GM12878 (cell line): ENCODE results near the gene CACNA1S. TPM values are rescaled to one million over a fixed set of nuclear protein-coding genes. Genes with fewer than 3 reads are reported as not detected.

Experiments used
- ATAC-seq: fragments of 200-7000 bp; cut with Tn5 transposase; 3 replicates; pipeline ENCODE4 v1.9.1; 2020; ENCODE audit warnings: mild to moderate bottlenecking, moderate library complexity
- BruUV-seq: library from RNA; stranded (reverse); fragments of 400-500 nt; replicated peaks from 2 replicates; lab custom pipeline; 2021; lab: Mats Ljungman, UMichigan
- CTCF ChIA-PET: fragments of 300-600 bp; sonication (Branson Sonifier 250); formaldehyde crosslinking; extraction: SDS; loops from one replicate; lab custom pipeline; 2021; ENCODE audit warnings: inconsistent platforms; lab: Yijun Ruan, JAX
- POLR2A ChIA-PET: fragments of 350-600 bp; formaldehyde crosslinking; extraction: SDS; loops from one replicate; lab custom pipeline; 2021; ENCODE audit warnings: inconsistent platforms; lab: Charles Lee
- RAD21 ChIA-PET: fragments of 300-600 bp; sonication (Branson Sonifier 250); formaldehyde crosslinking; loops from one replicate; lab custom pipeline; 2023; ENCODE audit warnings: antibody characterized with exemption; ENCODE audit not compliant: unreplicated experiment; lab: Charles Lee
- SMC1A ChIA-PET: fragments of 300-600 bp; sonication (Branson Sonifier 250); formaldehyde crosslinking; loops from one replicate; lab custom pipeline; 2023; ENCODE audit not compliant: unreplicated experiment, uncharacterized antibody; lab: Charles Lee
- DNase-seq: peaks from one replicate; pipeline ENCODE4 v3.0.0-alpha.2; 2011; ENCODE audit warnings: low read depth, low spot score
- FAIRE-seq: peaks from 3 replicates; lab custom pipeline; 2011; peaks lifted over from hg19 to GRCh38; lab: Jason Lieb, UNC
- H2AFZ ChIP-seq: 2 replicates; pipeline ENCODE4 v1.6.0; 2011; ENCODE audit warnings: low read depth, low read length, control low read depth; ENCODE audit not compliant: control insufficient read depth
- H3K27ac ChIP-seq: 2 replicates; pipeline ENCODE4 v1.5.1; 2011; ENCODE audit warnings: control low read depth; ENCODE audit not compliant: control insufficient read depth, insufficient read depth
- H3K27me3 ChIP-seq, 2 experiments: replicated peaks in 1 of 2; 2 replicates each; pipeline versions ENCODE4 v1.6.0 to v1.6.1; 2011; ENCODE audit warnings: low read length in 1 of 2; ENCODE audit not compliant: control insufficient read depth in 2 of 2, insufficient read depth in 2 of 2
- H3K36me3 ChIP-seq, 2 experiments: 2 replicates each; pipeline ENCODE4 v1.5.1; 2011; ENCODE audit warnings: low read length in 1 of 2; ENCODE audit not compliant: control insufficient read depth in 2 of 2, insufficient read depth in 2 of 2
- H3K4me1 ChIP-seq: 2 replicates; pipeline ENCODE4 v1.6.1; 2011; ENCODE audit warnings: mild to moderate bottlenecking, low read length, moderate library complexity, mixed read lengths; ENCODE audit not compliant: control insufficient read depth, insufficient read depth
- H3K4me2 ChIP-seq: 2 replicates; pipeline ENCODE4 v1.6.0; 2011; ENCODE audit warnings: control low read depth; ENCODE audit not compliant: control insufficient read depth, insufficient read depth
- H3K4me3 ChIP-seq: fragments of 200-600 bp; sonication (generic); 2 replicates; pipeline ENCODE4 v1.5.1; 2016
- H3K79me2 ChIP-seq: 2 replicates; pipeline ENCODE4 v1.6.0; 2011; ENCODE audit warnings: low read length; ENCODE audit not compliant: control insufficient read depth, insufficient read depth
- H3K9ac ChIP-seq: 2 replicates; pipeline ENCODE4 v1.8.0; 2011; ENCODE audit warnings: low read length, control low read depth, mixed read lengths; ENCODE audit not compliant: control insufficient read depth, insufficient read depth
- H3K9me3 ChIP-seq: replicated peaks from 3 replicates; pipeline ENCODE4 v1.5.1; 2011; ENCODE audit warnings: mild to moderate bottlenecking, low read length; ENCODE audit not compliant: control insufficient read depth, insufficient read depth
- H4K20me1 ChIP-seq: 2 replicates; pipeline ENCODE4 v1.6.0; 2011; ENCODE audit not compliant: control insufficient read depth, insufficient read depth
- BCL11A ChIP-seq: IDR thresholded peaks from 2 replicates; pipeline ENCODE4 v1.6.1; 2011; ENCODE audit warnings: low read depth, low read length
- EP300 ChIP-seq, 2 experiments: fragments of 150-350 bp in 1 of 2; IDR thresholded peaks; 2 replicates each; pipeline ENCODE4 v1.6.1; 2011 to 2012; ENCODE audit warnings: low read depth in 2 of 2, low read length in 2 of 2, borderline replicate concordance in 1 of 2, improper control_type of control experiment in 1 of 2, inconsistent platforms in 1 of 2; ENCODE audit not compliant: control insufficient read depth in 1 of 2
- FOS ChIP-seq: IDR thresholded peaks from 3 replicates; pipeline ENCODE4 v1.6.1; 2011; ENCODE audit warnings: borderline replicate concordance; ENCODE audit not compliant: insufficient read length; ENCODE audit errors: extremely low read depth
- GABPA ChIP-seq: IDR thresholded peaks from 2 replicates; pipeline ENCODE4 v1.6.1; 2014; ENCODE audit warnings: antibody characterized with exemption, low read depth, mild to moderate bottlenecking, inconsistent platforms
- JUND ChIP-seq: IDR thresholded peaks from 2 replicates; pipeline ENCODE4 v1.6.1; 2012; ENCODE audit warnings: low read depth, mild to moderate bottlenecking, low read length, improper control_type of control experiment, moderate library complexity
- MEF2B ChIP-seq: fragments of 450-650 bp; IDR thresholded peaks from 2 replicates; pipeline ENCODE4 v1.6.1; 2018; ENCODE audit warnings: mild to moderate bottlenecking, moderate library complexity; ENCODE audit not compliant: partially characterized antibody, poor library complexity, severe bottlenecking
- RB1 ChIP-seq: fragments of 450-650 bp; formaldehyde crosslinking; IDR thresholded peaks from 2 replicates; pipeline ENCODE4 v1.6.1; 2017; ENCODE audit warnings: mild to moderate bottlenecking, borderline replicate concordance
- RELA ChIP-seq: fragments of 450-650 bp; IDR thresholded peaks from 2 replicates; pipeline ENCODE4 v1.8.0; 2014; ENCODE audit warnings: borderline replicate concordance; ENCODE audit not compliant: partially characterized antibody
- RUNX3 ChIP-seq: IDR thresholded peaks from 2 replicates; pipeline ENCODE4 v1.6.1; 2012; ENCODE audit warnings: low read length, inconsistent platforms
- TCF12 ChIP-seq: IDR thresholded peaks from 2 replicates; pipeline ENCODE4 v1.6.1; 2011; ENCODE audit warnings: low read depth, mild to moderate bottlenecking, low read length
- ZNF687 ChIP-seq: fragments of 450-650 bp; IDR thresholded peaks from 2 replicates; pipeline ENCODE4 v1.6.1; 2017; ENCODE audit warnings: mild to moderate bottlenecking, moderate library complexity
- WGBS: methylation state at CpG from one replicate; pipeline ENCODE4 v1.1.6; 2016; ENCODE audit warnings: low lambda C conversion rate; ENCODE audit not compliant: insufficient replicate concordance, insufficient coverage; ENCODE audit errors: missing lambda C conversion rate; 5-methylcytosine and 5-hydroxymethylcytosine counted together
- in situ Hi-C: fragments of 300-500 bp; cut with MboI; formaldehyde crosslinking; loops from 9 replicates; pipeline ENCODE4 v1.14.3; 2018; ENCODE audit warnings: mixed read lengths
- intact Hi-C: fragments of 100-400 bp; cut with micrococcal nuclease; formaldehyde crosslinking; loops from one replicate; pipeline ENCODE4 v1.14.2; 2022; ENCODE audit not compliant: unreplicated experiment
- polyA plus RNA-seq, 11 experiments: library from polyadenylated mRNA; depleted of rRNA in 4 of 11; unstranded in 6 of 11; stranded (reverse) in 5 of 11; fragments of >200 nt; fragmentation: Nextera tagmentation in 4 of 11; fragmentation: Illumina TruSeq in 1 of 11; extraction: Ambion mirVana in 4 of 11; extraction: Trizol in 1 of 11; gene quantifications; 1 replicate in 1 of 11; 2 replicates in 10 of 11; pipeline versions ENCODE4 v1.2.1 to v1.2.3, GENCODE V29; 2011 to 2016; ENCODE audit warnings: inconsistent platforms in 2 of 11, missing spikeins in 2 of 11, low read depth in 1 of 11
- total RNA-seq, 4 experiments: library from RNA; depleted of rRNA in 3 of 4; stranded (reverse); fragments of >200 nt in 3 of 4; fragmentation: Illumina TruSeq in 1 of 4; extraction: Trizol in 1 of 4; gene quantifications; 2 replicates each; pipeline versions ENCODE4 v1.2.1 to v1.2.3, GENCODE V29; 2013 to 2021

The CACNA1S gene
- total and polyA plus RNA-seq, 10 of the 15 experiments (the other 5 are each of a cell fraction or from before 2014, with no cell fraction given), result under 0.01 to 0.04 (median 0.02) TPM; not detected in 6

DNA sequence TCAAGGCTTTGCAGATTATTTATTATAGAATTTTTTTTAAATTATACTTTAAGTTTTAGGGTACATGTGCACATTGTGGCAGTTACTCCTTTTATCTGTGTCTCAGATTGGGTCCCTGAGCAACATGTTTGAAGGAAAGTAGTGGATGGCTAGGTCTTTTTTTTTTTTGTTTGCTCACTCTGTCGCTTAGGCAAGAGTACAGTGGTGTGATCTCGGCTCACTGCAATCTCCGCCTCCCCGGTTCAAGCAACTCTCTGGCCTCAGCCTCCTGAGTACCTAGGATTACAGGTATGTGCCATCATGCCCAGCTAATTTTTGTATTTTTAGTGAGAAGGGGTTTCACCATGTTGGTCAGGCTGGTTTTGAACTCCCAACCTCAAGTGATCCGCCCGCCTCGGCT is 49.1 kb downstream of the CACNA1S start (continued):
- TF ChIP-seq ZNF687, result no peak
- TF ChIP-seq, all 136 proteins: peak for 0

- H4K20me1 ChIP-seq, result no peaks in the 10 kb centered on the region
- 14% methylated on average over 8 of the region's 8 CpGs for WGBS
- peaks cover 0 to 5% of the 10 kb centered on the region in 2 experiments; a peak in 2 of 4 replicates for H3K27me3 ChIP-seq
- ATAC-seq (no peak), FAIRE-seq (no peak), DNase-seq (no peak)
- H3K9me3 ChIP-seq, result no peaks in the 10 kb centered on the region
- H3K79me2 ChIP-seq, result no peaks in the 10 kb centered on the region
- ChIA-PET CTCF (no interaction called here), POLR2A (no interaction called here), SMC1A (interaction anchor here (1.0 kb wide), 1 partner anchor 841 kb away, joined by 3 read pairs; no protein-coding TSS in a partner anchor), RAD21 (no interaction called here)
- TF ChIP-seq JUND (no peak), RB1 (no peak), TCF12 (no peak), BCL11A (no peak), FOS (no peak), GABPA (no peak), MEF2B (no peak), RELA (no peak), EP300 (IDR thresholded peaks at IDR 0.05; ENCODE audit: borderline replicate concordance in 1 of 2, control insufficient read depth in 1 of 2, low read depth in 2 of 2, low read length in 2 of 2) (no peak), RUNX3 (no peak)
- no TSS peak for BruUV-seq
- H3K27ac ChIP-seq, result no peak overlapping the region
- H2AFZ ChIP-seq, result no peak overlapping the region
- no peaks in the 10 kb centered on the region for H3K36me3 ChIP-seq
- no peak overlapping the region for H3K9ac ChIP-seq
- H3K4me2 ChIP-seq, result no peak overlapping the region
- intact Hi-C loops, result no loop called here
- in situ Hi-C loops, result no loop called here
- H3K4me1 ChIP-seq, result no peaks in the 10 kb centered on the region
- no peak overlapping the region for H3K4me3 ChIP-seq
These were observed 49.6 kb downstream of the CACNA1S start for GRCh38 chr1:201062511-201063091.
